Uterus (tissue), 2 donors: ENCODE results near the gene ARAP1.

Experiments
- CTCF ChIP-seq, 4 experiments: fragments of 200-600 bp in 2 of 4; fragments of 450-650 bp in 2 of 4; sonication (generic) in 2 of 4; IDR thresholded peaks; one replicate each; pipeline ENCODE4 v1.5.1; 2016 to 2019; ENCODE audit warnings: antibody characterized with exemption in 4 of 4, mild to moderate bottlenecking in 2 of 4, moderate library complexity in 1 of 4
- POLR2A ChIP-seq, 2 donors: fragments of 450-650 bp; IDR thresholded peaks; one replicate each; pipeline ENCODE4 v1.6.1; 2016; ENCODE audit warnings: antibody characterized with exemption in 2 of 2, mild to moderate bottlenecking in 1 of 2, moderate library complexity in 1 of 2

GRCh38 chr11:72716290-72716689 lies 35.9 kb downstream of the ARAP1 start:
- TF ChIP-seq CTCF (IDR thresholded peaks at IDR 0.05) (no peak), POLR2A (IDR thresholded peaks at IDR 0.05) (no peak)
